GM18858 (cell line): ENCODE measurements around the gene DHX57.
A peak's percentile ranks its signal among the peaks of the same experiment; 100 is the strongest.
"Not testable (repeated sequence)": the region's sequence is repeated elsewhere in the genome, so short reads cannot be mapped to it uniquely, and the experiment has no call there.

ENCODE experiments used
- ATAC-seq: cut with Tn5 transposase; IDR thresholded peaks from one replicate; pipeline ENCODE4 v1.9.1; 2021; ENCODE audit not compliant: unreplicated experiment

DHX57 gene

GRCh38 chr2:38866773-38867443, 8.8 kb downstream of the DHX57 start:
- ATAC-seq: no peak

DNA sequence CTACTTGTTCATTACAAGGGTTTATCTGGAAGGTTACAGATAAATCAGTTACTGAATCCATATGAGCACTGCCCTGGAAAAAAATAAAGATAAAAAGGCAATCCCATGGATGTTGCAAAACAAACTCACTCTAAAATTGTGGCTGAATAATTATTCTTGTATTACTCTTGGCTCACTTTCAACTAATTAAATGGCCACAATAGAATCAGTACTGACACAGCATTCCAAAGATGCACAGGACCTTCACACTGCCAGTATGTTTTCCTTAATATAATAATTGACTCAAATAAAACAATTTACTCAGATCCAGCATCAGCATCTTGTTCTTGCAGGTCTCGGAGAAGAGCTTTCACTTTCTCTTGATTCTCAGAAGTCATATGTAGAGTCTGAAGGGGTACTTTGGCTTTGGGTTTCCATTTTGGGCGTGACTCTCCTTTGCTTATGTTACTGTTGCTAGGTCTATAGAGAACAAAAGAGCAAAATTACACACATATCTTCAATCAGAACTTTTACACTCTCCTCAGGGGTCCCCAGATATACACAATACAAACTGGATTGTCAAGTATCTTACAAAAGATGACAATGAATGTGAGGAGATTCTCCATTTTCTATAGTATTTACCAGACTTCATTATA, 12.6 kb downstream of the DHX57 start:
- ATAC-seq: no peak

DNA sequence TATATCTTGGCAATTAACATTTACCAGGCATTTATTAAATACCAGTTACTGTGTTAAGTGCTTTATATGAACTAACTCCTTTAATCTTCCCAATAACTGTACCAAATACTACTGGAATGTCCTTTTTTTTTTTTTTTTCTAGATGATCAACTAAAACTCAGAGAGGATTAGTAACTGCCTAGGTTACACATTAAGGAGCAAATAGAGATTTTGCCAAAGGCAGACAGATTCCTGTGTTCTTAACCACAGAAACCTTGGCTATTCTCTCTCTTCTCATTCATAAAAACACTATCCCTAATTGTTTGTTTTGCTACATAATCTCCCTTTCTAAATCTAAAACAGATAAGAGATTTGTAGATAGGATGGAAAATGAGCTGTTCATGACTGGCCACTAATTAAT, 13.3 kb downstream of the DHX57 start:
- no peak for ATAC-seq

- no peak for ATAC-seq
These were observed 19.6 kb downstream of the DHX57 start for GRCh38 chr2:38856165-38856564.

DNA sequence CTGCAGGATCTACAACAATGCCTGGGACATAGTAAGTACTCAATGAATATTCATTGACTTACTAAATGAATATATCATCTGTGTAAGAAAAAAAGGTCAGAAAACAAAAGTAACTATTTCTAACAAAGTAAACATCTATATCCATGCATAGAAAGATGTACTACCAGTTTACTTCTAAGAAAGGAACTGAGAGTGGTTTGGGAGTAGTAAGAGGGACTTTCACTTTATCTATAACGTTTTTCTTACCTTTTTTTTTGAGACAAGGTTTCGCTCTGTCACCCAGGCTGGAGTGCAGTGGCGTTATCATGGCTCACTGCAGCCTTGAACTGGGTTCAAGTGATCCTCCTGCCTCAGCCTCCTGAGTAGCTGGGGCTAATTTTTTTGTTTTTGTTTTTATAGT, 25.7 kb downstream of the DHX57 start:
- ATAC-seq: peak; percentile 95

DNA sequence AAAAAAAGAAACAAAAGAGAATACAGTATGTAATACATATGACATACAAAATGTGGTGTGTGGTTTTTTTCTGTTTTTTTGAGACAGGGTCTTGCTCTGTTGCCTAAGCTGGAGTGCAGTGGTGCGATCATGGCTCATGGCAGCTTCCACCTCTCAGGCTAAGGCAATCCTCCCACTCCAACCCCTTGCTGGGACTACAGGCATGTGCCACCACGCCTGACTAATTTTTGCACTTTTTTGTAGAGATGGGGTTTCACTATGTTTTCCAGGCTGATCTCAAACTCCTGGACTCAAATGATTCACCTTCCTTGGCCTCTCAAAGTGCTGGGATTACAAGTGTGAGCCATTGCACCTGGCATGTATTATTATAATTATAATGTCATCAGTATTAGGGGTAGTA, 38.9 kb downstream of the DHX57 start:
- no peak for ATAC-seq

DNA sequence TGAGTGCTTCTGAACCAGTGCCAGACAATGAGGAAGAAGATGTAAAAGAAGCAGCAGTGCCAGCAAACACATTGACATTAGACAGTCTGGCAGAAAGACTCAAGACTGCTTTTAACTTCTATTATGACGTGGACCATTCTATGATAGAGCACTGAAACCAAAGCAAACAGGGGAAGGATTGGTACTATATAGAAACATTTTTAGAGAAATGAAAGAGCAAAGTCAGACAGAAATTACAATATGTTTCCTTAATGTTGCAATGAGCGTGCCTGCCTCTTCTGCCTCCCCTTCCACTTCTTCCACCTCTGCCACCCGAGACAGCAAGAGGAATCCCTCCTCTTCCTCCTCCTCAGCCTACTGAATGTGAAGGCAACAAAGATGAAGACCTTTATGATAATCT, 39.7 kb downstream of the DHX57 start:
- peak; percentile 96 for ATAC-seq

DNA sequence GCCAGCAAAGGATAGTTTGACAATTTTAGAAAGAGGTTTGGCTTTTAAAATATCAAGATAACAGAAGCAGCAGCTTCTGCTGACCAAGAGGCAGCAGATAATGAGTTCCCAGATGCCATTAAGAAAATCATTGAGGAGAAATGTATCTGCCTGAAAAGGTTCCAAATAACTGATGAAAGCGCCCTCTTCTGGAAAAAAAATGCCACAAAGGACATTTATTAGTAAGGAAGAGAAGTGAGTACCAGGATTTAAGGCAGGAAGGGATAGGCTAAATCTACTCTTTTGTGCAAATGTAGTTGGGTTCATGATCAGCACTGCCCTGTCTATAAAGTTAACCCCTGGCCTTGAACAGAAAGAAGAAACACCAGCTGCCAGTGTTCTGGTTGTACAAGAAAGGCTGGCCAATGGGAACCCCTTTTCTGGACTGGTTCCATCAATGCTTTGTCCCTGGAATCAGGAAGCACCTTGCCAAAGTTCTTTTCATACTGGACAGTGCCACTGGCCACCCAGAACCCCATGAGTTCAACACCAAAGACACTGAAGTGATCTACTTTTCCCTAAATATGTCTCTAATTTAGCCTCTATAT, 40.6 kb downstream of the DHX57 start:
- ATAC-seq: no peak

DNA sequence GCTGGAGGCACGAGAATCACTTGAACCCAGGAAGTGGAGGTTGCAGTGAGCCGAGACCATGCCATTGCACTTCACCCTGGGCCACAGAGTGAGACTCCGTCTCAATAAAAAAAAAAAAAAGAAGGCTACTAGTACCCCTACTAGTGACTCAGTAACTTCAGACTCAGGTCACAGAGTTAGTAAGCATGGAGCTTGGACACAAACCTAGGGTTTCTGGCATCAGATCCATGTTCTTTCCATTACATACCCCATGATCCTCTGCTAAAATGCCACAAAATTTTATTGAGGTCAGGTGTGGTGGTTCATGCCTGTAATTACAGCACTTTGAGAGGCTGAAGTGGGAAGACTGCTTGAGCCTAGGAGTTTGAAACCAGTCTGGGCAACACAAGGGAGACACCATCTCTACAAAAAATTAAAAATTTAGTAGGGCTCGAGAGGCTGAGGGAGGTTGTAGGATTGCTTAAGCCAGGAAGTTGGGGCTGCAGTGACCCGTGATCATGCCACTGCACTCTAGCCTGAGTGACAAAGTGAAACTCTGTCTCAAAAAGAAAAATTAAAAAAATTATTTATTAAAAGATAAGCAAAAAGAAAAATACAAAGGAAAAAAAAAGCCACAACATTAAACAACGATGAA, 45.1 kb downstream of the DHX57 start:
- ATAC-seq: no peak

DNA sequence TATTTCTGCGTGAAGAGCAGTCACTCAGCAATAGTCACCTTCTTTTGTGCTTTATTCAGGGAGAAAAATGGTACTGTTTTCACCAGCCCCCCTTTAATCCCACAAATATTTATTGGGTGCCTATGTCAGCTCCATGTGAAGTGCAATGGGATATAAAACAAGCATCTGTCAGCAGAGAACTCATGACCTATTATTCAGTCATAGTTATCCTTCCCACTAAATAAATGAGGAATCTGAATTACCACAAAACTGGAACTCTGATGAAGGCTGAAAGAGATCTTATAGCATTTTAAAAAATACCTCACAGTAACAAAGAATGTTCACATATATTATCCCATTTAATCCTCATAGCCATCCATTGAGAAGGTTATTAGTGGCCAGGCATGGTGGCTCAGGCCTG, 45.8 kb downstream of the DHX57 start:
- no peak for ATAC-seq

DNA sequence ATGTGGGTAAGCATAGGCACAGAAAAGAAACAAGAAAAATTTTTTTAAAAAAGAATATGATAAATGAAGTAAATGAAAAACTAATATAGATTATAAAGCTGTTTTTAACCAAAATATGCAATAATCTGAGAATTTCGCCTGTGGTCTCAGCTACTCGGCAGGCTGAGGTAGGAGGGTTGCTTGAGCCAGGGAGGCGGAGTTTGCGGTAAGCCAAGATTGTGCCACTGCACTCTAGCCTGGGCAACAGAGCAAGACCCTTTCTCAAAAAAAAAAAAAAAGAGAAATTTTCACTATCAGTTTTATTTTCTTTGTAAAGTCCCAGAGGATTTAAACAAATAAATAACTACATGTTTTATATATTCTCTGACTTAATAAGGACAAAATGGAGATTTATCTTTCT, 47.3 kb downstream of the DHX57 start:
- ATAC-seq: no peak

DNA sequence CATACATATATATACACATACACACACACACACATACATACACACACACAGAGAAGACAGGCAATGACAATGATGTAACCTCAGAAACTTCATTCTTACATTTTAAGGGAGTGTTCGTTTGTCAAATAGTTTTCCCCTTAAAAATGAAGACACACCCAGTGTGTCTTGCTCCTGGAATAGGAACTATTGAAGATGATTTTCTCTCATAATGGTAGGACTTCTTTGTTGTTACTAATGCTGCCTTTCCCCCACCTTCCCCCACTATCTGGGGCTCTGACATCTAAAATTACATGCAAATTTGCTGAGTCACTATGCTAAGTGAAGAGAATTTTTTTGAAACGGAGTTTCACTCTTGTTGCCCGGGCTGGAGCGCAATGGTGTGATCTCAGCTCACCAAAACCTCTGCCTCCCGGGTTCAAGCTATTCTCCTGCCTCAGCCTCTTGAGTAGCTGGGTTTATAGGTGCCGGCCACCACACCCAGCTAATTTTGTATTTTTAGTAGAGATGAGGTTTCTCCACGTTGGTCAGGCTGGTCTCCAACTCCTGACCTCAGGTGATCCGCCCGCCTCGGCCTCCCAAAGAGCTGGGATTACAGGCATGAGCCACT, 48.1 kb downstream of the DHX57 start:
- not testable (repeated sequence) for ATAC-seq

- no peak for ATAC-seq
These were observed 49.8 kb downstream of the DHX57 start for GRCh38 chr2:38825956-38826355.

GRCh38 chr2:38824906-38825305, 50.8 kb downstream of the DHX57 start:
- no peak for ATAC-seq

- no peak for ATAC-seq
These were observed 52.3 kb downstream of the DHX57 start for GRCh38 chr2:38823386-38823785.

GRCh38 chr2:38818565-38818964, 57.2 kb downstream of the DHX57 start:
- ATAC-seq: no peak

DNA sequence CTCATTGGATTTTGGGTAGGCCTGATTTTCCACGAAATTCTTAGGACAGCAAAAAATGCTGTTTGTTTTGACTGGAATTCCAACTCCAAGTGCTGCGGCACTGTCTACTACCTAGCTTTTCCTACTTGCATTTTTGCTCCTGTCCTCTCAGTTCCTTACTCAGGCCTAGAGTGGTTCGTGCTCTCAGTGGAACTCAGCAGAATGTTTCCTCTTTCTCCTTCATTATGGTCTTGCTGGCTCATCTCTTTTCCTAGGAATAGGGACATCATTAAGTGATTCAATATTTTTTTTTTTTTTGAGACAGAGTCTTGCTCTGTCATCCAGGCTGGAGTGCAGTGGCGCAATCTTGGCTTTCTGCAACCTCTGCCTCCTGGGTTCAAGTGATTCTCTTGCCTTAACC, 59.8 kb downstream of the DHX57 start:
- no peak for ATAC-seq

DNA sequence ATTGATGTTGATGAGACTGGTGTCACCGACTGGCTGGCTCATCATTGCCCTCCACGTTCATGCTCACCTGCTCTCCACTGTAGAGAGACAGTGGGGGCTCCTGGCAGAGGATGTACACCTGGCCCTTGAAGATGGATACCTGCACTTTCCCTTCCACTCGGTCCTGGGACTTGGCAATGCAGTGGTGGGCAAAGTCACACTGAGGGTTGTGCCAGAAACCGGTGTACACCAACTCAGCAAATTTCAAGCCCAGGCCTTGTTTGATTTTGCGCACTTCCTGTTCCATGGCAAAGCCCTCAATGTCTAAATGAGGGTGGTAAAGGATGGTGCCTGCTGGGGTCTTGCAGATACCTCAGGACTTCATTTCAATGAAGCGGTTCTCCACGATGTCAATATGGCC, 65.2 kb downstream of the DHX57 start:
- ATAC-seq: no peak

GRCh38 chr2:38808677-38809076, 67.1 kb downstream of the DHX57 start:
- ATAC-seq: no peak

DNA sequence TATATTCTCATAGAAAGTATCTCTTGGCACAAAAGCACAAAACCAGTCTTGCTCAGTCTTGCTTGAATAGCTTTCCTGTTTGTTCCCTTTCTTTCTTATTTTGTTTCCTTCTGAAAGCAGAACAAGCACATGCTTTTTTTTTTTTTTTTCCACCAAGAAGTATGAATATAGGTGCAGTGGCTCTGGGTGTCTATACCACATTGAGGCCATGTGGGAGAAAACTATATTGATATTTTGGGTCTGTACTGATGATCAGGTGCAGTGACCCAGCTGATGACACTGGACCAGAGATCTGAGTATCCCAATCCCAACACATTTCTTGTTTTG, 69.0 kb downstream of the DHX57 start:
- ATAC-seq: no peak

DNA sequence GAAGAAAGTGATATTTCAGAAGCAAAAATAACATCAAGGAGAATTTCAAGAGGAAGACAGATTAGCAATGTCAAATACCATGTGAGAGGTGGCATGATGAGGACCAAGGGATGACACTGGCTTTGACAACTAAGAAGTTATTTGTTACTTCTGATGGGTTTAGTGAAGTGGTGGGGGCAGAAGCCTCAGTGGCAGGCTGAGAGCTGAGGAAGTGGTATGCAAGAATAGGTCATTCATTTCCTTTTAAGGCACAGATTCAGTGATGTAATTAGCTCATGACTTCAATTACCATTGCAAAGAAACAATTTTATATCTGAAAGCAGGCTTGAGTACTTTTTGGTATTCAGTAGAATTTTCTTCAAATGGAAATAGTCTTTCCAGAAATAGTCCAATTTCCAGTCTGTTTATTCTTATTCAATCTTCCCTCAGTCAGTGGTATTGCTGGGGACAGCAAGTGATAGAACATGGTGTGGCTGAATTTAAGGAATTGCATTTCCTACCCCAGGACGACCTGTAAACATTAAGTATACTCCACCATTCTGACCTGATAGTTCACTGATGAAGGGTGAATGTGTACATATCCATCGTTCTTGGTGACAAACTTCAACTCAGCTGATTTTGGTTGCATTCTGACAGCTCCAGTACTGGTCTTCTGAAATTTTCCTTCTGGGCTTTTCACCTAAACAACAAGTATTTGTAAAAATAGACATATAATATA, 69.6 kb downstream of the DHX57 start:
- ATAC-seq: no peak
